ENCODE measurements around the gene FBN2.

GRCh38 chr5:128358826-128359225 lies 179.2 kb downstream of the FBN2 start:
- TF ChIP-seq CREB1 (IDR thresholded peaks at IDR 0.05; ENCODE audit: low read depth): no peak
- no peak for TF ChIP-seq REST (IDR thresholded peaks at IDR 0.05; ENCODE audit: low read depth)
- TF ChIP-seq CEBPB (IDR thresholded peaks at IDR 0.05): no peak
- TF ChIP-seq YY1 (IDR thresholded peaks at IDR 0.05; ENCODE audit: low read depth): no peak
- no peak for TF ChIP-seq TAF1 (IDR thresholded peaks at IDR 0.05; ENCODE audit: low read depth)
- TF ChIP-seq RAD21 (IDR thresholded peaks at IDR 0.05; ENCODE audit: low read depth): no peak
- TF ChIP-seq MAX (IDR thresholded peaks at IDR 0.05): no peak
- TF ChIP-seq, protein P1, sequence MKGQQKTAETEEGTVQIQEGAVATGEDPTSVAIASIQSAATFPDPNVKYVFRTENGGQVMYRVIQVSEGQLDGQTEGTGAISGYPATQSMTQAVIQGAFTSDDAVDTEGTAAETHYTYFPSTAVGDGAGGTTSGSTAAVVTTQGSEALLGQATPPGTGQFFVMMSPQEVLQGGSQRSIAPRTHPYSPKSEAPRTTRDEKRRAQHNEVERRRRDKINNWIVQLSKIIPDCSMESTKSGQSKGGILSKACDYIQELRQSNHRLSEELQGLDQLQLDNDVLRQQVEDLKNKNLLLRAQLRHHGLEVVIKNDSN (IDR thresholded peaks at IDR 0.05): no peak
- no peak for TF ChIP-seq FOXM1 (IDR thresholded peaks at IDR 0.05; ENCODE audit: borderline replicate concordance, low read depth)
- no peak for TF ChIP-seq TEAD4 (IDR thresholded peaks at IDR 0.05)
